ENCODE results near the gene MTPN.

The MTPN gene

DNA sequence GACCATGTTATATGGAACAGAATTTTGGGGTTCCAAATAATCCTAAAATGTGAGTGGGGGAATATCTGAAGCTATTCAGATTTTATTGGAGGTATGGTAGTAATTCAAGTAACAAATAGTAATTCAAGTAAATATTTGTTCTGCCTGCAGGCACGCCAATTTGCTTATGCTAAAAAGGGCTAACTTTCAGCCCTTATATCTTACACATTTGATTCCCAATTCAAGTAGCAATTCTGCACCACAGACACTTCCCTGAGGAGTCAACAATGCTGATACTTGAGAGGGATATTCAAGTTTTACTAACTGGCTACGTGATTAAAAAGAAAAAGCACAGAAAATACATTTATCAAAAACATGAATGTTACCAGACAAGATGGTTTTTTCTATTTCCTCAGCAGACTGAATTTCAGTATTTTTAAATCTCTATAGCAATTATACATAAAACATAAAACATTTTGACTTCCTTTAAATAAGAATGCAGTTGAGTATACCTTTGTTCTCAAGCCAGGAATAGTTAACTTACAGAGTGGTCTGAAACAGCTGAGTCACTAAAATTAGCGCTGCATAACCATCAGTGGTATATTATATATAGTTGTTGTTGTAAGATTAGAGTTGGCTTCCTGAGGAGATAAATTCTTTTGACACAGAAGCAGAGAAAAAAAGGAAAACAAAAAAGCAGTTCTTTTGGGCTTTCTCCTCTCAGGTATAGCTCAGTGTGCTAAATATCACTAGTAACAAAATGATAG is 33.9 kb downstream of the MTPN start:
- Histone ChIP-seq H3K9me3 (ENCODE audit: control insufficient read depth, low read length) (no peaks in the 10 kb centered on the region), H3K27me3 (ENCODE audit: control insufficient read depth, insufficient read depth, low read length) (no peaks in the 10 kb centered on the region), H3K4me1 (ENCODE audit: control insufficient read depth, insufficient read depth, low read length) (no peaks in the 10 kb centered on the region), H3K4me3 (ENCODE audit: low read length) (no peak overlapping the region), H3K9ac (ENCODE audit: low read length) (no peak overlapping the region), H3K36me3 (ENCODE audit: control insufficient read depth, insufficient read depth, low read length) (peaks cover 8% of the 10 kb centered on the region)

DNA sequence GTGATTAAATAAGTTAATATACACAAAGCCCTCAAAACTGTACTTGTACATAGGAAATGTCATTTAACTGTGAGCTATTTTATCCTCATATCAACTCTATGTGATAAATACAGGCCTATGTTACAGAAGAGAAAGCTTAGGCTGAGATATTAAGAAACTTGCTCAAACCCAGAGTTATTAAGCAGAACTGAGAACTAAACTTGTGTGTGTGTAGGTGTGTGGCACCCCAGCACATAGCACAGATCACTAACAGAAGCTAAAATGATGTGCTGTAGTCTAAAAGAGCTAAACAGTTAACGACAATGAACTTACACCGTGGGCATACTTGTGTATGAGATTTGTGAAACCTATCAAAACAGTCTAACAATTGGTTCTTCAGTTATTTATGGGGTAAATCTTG is 34.5 kb downstream of the MTPN start:
- no peak overlapping the region for H3K9ac ChIP-seq (ENCODE audit: low read length)
- H3K9me3 ChIP-seq (ENCODE audit: control insufficient read depth, low read length), result no peaks in the 10 kb centered on the region
- H3K27me3 ChIP-seq (ENCODE audit: control insufficient read depth, insufficient read depth, low read length), result no peaks in the 10 kb centered on the region
- no peaks in the 10 kb centered on the region for H3K4me1 ChIP-seq (ENCODE audit: control insufficient read depth, insufficient read depth, low read length)
- peaks cover 8% of the 10 kb centered on the region for H3K36me3 ChIP-seq (ENCODE audit: control insufficient read depth, insufficient read depth, low read length)
- no peak overlapping the region for H3K4me3 ChIP-seq (ENCODE audit: low read length)

DNA sequence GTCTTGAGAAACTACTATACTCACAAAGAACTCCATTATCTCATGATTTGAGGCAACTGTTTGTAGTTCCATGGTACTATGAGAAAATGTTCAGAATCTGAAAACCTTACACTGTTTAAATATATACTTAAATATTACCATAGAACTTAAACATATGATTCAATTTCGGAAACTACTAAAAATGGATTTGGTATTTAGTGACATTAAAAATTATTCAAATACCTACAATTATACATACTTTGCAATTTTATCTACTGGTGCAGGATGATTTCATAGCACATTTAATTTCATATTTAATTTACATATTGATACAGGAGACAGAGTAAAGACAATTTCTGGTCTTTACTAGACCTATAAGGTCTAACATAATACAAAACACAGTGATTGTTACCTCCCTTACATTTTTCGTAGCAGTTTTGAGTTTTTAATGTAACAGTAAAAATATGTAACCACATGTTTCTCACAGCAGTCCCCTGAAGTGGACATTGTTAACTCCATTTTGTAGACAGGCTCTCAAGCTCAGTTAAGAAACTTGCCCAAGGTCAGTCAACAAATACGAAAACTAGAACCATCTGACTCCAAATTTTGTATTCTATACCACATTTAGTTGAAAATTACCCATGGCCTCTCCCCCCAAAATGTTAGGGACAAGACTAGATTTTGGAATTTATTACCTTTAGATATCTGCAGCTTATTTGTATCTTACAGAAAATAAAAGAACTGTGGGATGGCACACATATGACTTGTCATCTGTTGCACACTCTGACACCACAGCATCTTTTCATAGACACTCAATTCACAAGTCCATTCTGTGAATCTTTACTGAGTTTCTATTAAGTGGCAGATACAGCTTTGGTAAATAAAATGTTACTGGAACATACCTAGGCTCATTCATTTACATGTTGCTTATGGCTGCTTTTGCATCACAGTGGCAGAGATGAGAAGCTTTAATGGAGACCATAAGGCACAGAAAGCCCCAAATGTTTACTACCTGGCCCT is 36.8 kb downstream of the MTPN start:
- no peak overlapping the region for H3K4me3 ChIP-seq (ENCODE audit: low read length)
- no peak overlapping the region for H3K9ac ChIP-seq (ENCODE audit: low read length)

DNA sequence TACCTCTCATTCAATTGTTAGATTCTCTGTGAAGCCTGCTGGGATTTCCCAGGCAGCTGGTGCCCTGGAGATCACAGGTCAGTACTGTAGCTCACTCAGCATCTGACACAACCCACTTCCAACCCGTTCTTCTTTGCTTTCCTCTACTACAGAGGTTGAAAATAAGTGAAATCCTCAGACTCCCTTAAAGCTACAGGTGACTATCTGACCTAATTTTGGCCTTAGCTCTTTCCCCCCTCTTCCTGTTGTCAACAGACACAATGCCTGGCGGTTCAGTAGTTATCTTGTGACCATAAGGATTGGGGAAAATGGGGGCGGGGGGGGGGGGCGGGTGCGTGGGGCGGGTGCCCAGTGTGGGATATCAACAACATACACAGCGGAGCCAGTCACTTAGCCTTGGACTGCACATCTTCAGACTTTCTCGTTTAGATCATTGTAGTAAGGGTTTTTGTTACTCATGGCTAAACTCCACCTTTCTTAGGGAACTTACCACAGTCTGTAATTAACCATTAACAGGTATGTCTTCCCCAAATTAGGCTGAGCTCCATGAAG is 37.8 kb downstream of the MTPN start:
- Histone ChIP-seq H3K36me3 (ENCODE audit: control insufficient read depth, insufficient read depth, low read length) (no peaks in the 10 kb centered on the region), H3K9ac (ENCODE audit: low read length) (no peak overlapping the region), H3K4me3 (ENCODE audit: low read length) (no peak overlapping the region), H3K27me3 (ENCODE audit: control insufficient read depth, insufficient read depth, low read length) (no peaks in the 10 kb centered on the region), H3K9me3 (ENCODE audit: control insufficient read depth, low read length) (no peaks in the 10 kb centered on the region), H3K4me1 (ENCODE audit: control insufficient read depth, insufficient read depth, low read length) (peaks cover 9% of the 10 kb centered on the region)

More for the DNA sequence above, 36.8 kb downstream of the MTPN start:
- Histone ChIP-seq H3K9me3 (ENCODE audit: control insufficient read depth, low read length) (no peaks in the 10 kb centered on the region), H3K27me3 (ENCODE audit: control insufficient read depth, insufficient read depth, low read length) (no peaks in the 10 kb centered on the region), H3K36me3 (ENCODE audit: control insufficient read depth, insufficient read depth, low read length) (no peaks in the 10 kb centered on the region), H3K4me1 (ENCODE audit: control insufficient read depth, insufficient read depth, low read length) (peaks cover 9% of the 10 kb centered on the region)

DNA sequence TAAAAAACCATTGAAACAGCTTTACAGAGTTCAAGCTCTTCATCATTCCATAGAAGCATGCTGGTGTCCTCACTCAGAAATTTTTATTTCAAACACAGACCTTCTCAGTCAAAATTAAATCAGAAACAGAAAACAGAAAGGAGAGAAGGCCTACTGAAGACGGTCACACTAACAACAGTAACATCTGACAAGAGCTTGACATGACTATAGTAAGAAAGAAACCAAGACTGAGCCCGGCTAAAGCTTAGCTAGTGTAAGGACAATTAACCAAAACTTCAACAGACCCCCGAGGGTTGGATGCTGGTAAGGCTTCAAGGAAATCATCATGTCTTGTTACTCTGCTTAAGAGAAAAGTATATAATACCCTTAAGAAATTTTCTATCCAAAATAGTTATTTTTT is 38.6 kb downstream of the MTPN start:
- no peak overlapping the region for H3K9ac ChIP-seq (ENCODE audit: low read length)
- H3K27me3 ChIP-seq (ENCODE audit: control insufficient read depth, insufficient read depth, low read length), result no peaks in the 10 kb centered on the region
- H3K9me3 ChIP-seq (ENCODE audit: control insufficient read depth, low read length), result no peaks in the 10 kb centered on the region
- H3K36me3 ChIP-seq (ENCODE audit: control insufficient read depth, insufficient read depth, low read length), result no peaks in the 10 kb centered on the region
- H3K4me3 ChIP-seq (ENCODE audit: low read length), result no peak overlapping the region
- peaks cover 9% of the 10 kb centered on the region for H3K4me1 ChIP-seq (ENCODE audit: control insufficient read depth, insufficient read depth, low read length)

- Histone ChIP-seq H3K4me3 (ENCODE audit: low read length) (no peak overlapping the region), H3K9me3 (ENCODE audit: control insufficient read depth, low read length) (no peaks in the 10 kb centered on the region), H3K36me3 (ENCODE audit: control insufficient read depth, insufficient read depth, low read length) (no peaks in the 10 kb centered on the region), H3K4me1 (ENCODE audit: control insufficient read depth, insufficient read depth, low read length) (peaks cover 9% of the 10 kb centered on the region), H3K9ac (ENCODE audit: low read length) (no peak overlapping the region), H3K27me3 (ENCODE audit: control insufficient read depth, insufficient read depth, low read length) (no peaks in the 10 kb centered on the region)
These were observed 39.1 kb downstream of the MTPN start for GRCh38 chr7:135938086-135938485.

DNA sequence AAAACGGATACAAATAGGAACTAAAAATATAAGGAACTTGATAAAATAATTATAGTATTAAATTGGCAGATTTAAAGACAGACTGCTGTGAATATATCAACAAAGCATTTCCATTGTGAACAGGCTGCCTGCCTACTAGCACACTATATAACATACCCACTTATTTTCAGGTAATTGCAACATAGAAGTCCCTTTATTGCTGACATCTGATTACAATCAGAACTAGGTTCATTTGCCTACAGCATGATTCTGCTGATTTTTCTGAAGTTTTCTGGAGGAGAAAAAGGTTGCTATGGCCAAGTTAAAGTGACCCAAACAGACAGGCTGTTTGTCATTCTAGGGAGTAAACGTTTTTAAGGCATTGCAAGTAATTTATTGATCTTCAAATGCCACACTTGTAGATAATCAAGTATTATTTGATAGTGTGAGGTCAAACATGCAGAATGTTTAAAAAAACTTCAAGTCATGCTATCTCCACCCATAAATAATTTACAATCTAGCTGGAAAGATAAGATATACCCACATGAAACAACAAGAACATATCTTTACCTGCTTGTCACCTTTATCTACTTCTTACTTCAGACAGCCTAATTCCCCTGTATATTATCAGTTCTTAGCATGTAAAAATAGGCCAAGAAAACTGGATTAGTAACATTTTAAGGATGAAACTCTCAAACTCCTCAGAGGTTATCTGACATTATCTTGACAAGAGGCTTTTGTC is 40.5 kb downstream of the MTPN start:
- Histone ChIP-seq H3K4me3 (ENCODE audit: low read length) (no peak overlapping the region), H3K4me1 (ENCODE audit: control insufficient read depth, insufficient read depth, low read length) (peaks cover 9% of the 10 kb centered on the region)

DNA sequence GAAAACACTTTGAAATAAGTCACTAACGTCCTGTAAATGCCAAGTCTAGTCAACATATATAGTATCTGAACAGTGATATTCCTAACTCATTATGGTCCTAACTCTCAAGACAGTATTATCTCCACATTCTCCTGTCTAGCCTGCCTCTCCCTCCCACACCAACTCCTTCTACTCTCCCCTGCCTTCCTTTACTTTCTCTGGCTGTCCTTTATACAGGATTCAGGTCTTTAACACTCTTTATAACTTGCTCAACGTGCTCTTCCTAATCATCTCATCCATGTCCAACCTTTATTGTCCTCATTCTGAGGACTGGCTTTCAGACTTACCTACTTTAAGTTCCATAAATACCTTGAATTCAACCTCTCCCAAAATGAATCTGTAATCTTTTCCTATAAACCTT is 42.5 kb downstream of the MTPN start:
- H3K4me3 ChIP-seq (ENCODE audit: low read length), result no peak overlapping the region
- H3K27me3 ChIP-seq (ENCODE audit: control insufficient read depth, insufficient read depth, low read length), result no peaks in the 10 kb centered on the region
- no peaks in the 10 kb centered on the region for H3K36me3 ChIP-seq (ENCODE audit: control insufficient read depth, insufficient read depth, low read length)
- H3K9ac ChIP-seq (ENCODE audit: low read length), result no peak overlapping the region
- peaks cover 23% of the 10 kb centered on the region for H3K4me1 ChIP-seq (ENCODE audit: control insufficient read depth, insufficient read depth, low read length)
- no peaks in the 10 kb centered on the region for H3K9me3 ChIP-seq (ENCODE audit: control insufficient read depth, low read length)

More for the DNA sequence above, 40.5 kb downstream of the MTPN start:
- no peaks in the 10 kb centered on the region for H3K27me3 ChIP-seq (ENCODE audit: control insufficient read depth, insufficient read depth, low read length)
- H3K9me3 ChIP-seq (ENCODE audit: control insufficient read depth, low read length), result no peaks in the 10 kb centered on the region
- H3K36me3 ChIP-seq (ENCODE audit: control insufficient read depth, insufficient read depth, low read length), result no peaks in the 10 kb centered on the region
- no peak overlapping the region for H3K9ac ChIP-seq (ENCODE audit: low read length)

- Histone ChIP-seq H3K4me3 (ENCODE audit: low read length) (no peak overlapping the region), H3K27me3 (ENCODE audit: control insufficient read depth, insufficient read depth, low read length) (no peaks in the 10 kb centered on the region), H3K9me3 (ENCODE audit: control insufficient read depth, low read length) (no peaks in the 10 kb centered on the region), H3K9ac (ENCODE audit: low read length) (no peak overlapping the region), H3K4me1 (ENCODE audit: control insufficient read depth, insufficient read depth, low read length) (peaks cover 23% of the 10 kb centered on the region), H3K36me3 (ENCODE audit: control insufficient read depth, insufficient read depth, low read length) (no peaks in the 10 kb centered on the region)
These were observed 43.5 kb downstream of the MTPN start for GRCh38 chr7:135933509-135934188.

GRCh38 chr7:135932131-135932530 is 45.0 kb downstream of the MTPN start:
- H3K4me1 ChIP-seq (ENCODE audit: control insufficient read depth, insufficient read depth, low read length), result peaks cover 28% of the 10 kb centered on the region
- no peaks in the 10 kb centered on the region for H3K9me3 ChIP-seq (ENCODE audit: control insufficient read depth, low read length)
- H3K9ac ChIP-seq (ENCODE audit: low read length), result no peak overlapping the region
- no peak overlapping the region for H3K4me3 ChIP-seq (ENCODE audit: low read length)
- H3K27me3 ChIP-seq (ENCODE audit: control insufficient read depth, insufficient read depth, low read length), result no peaks in the 10 kb centered on the region
- H3K36me3 ChIP-seq (ENCODE audit: control insufficient read depth, insufficient read depth, low read length), result no peaks in the 10 kb centered on the region
